Hepatocyte (in vitro differentiated cells): ENCODE results near the gene PPP2R2B. TPM values are rescaled to one million over a fixed set of nuclear protein-coding genes. Genes with fewer than 3 reads are reported as not detected.

ENCODE experiments used
- DNase-seq: peaks from one replicate; pipeline ENCODE4 v3.0.0-alpha.2; 2016; ENCODE audit warnings: low spot score
- H2AFZ ChIP-seq: fragments of 200-600 bp; sonication (generic); 2 replicates; pipeline ENCODE4 v1.6.0; 2016; ENCODE audit warnings: antibody characterized with exemption, mild to moderate bottlenecking
- H3K27ac ChIP-seq: fragments of 200-600 bp; sonication (generic); 2 replicates; pipeline ENCODE4 v1.5.1; 2016; ENCODE audit warnings: mild to moderate bottlenecking
- H3K27me3 ChIP-seq: fragments of 200-600 bp; sonication (generic); 2 replicates; pipeline ENCODE4 v1.6.1; 2016
- H3K36me3 ChIP-seq: fragments of 200-600 bp; sonication (generic); replicated peaks from 2 replicates; pipeline ENCODE4 v1.5.1; 2016; ENCODE audit warnings: low read depth; ENCODE audit not compliant: insufficient read depth
- H3K4me1 ChIP-seq: fragments of 200-600 bp; sonication (generic); 2 replicates; pipeline ENCODE4 v1.5.1; 2016; ENCODE audit warnings: mild to moderate bottlenecking, moderate library complexity; ENCODE audit not compliant: insufficient read depth
- H3K4me2 ChIP-seq: fragments of 200-600 bp; sonication (generic); 2 replicates; pipeline ENCODE4 v1.6.0; 2016
- H3K4me3 ChIP-seq: fragments of 200-600 bp; sonication (generic); 2 replicates; pipeline ENCODE4 v1.5.1; 2016; ENCODE audit warnings: mild to moderate bottlenecking
- H3K79me2 ChIP-seq: fragments of 200-600 bp; sonication (generic); 2 replicates; pipeline ENCODE4 v1.6.0; 2017; ENCODE audit warnings: mild to moderate bottlenecking
- H3K9me2 ChIP-seq: fragments of 200-600 bp; sonication (generic); replicated peaks from 2 replicates; pipeline ENCODE4 v1.6.0; 2017; ENCODE audit warnings: mild to moderate bottlenecking; ENCODE audit not compliant: insufficient read depth
- H3K9me3 ChIP-seq: fragments of 200-600 bp; sonication (generic); 2 replicates; pipeline ENCODE4 v1.5.1; 2016; ENCODE audit warnings: low read depth, mild to moderate bottlenecking
- H4K20me1 ChIP-seq: fragments of 200-600 bp; sonication (generic); 2 replicates; pipeline ENCODE4 v1.6.0; 2016; ENCODE audit warnings: mild to moderate bottlenecking; ENCODE audit not compliant: insufficient read depth, poor library complexity, severe bottlenecking
- EZH2 ChIP-seq: fragments of 200-600 bp; sonication (generic); IDR thresholded peaks from 2 replicates; pipeline ENCODE4 v1.6.1; 2016; ENCODE audit warnings: antibody characterized with exemption, mild to moderate bottlenecking, borderline replicate concordance
- EZH2phosphoT487 ChIP-seq: fragments of 200-600 bp; sonication (generic); IDR thresholded peaks from one replicate; pipeline ENCODE4 v1.6.1; 2018; ENCODE audit warnings: antibody characterized with exemption, mild to moderate bottlenecking, low read depth, moderate library complexity; ENCODE audit not compliant: unreplicated experiment, severe bottlenecking
- WGBS: methylation state at CpG from one replicate; pipeline ENCODE4 v1.1.6; 2016; ENCODE audit warnings: low lambda C conversion rate; ENCODE audit errors: missing lambda C conversion rate; 5-methylcytosine and 5-hydroxymethylcytosine counted together
- polyA plus RNA-seq: library from polyadenylated mRNA; unstranded; fragments of >200 nt; fragmentation: Nextera tagmentation; extraction: Ambion mirVana; gene quantifications from 2 replicates; pipeline ENCODE4 v1.2.1, GENCODE V29; 2016
- total RNA-seq: library from RNA; depleted of rRNA; stranded (reverse); fragments of >200 nt; gene quantifications from 2 replicates; pipeline ENCODE4 v1.2.3, GENCODE V29; 2014
- TF ChIP-seq, protein P1 (sequence below): fragments of 200-600 bp; sonication (generic); IDR thresholded peaks from 2 replicates; pipeline ENCODE4 v1.5.1; 2016; ENCODE audit warnings: antibody characterized with exemption, mild to moderate bottlenecking; ENCODE audit not compliant: poor library complexity

The PPP2R2B gene
- total and polyA plus RNA-seq, 2 experiments from 2014 or later = 2.3 to 3.2 TPM

DNA sequence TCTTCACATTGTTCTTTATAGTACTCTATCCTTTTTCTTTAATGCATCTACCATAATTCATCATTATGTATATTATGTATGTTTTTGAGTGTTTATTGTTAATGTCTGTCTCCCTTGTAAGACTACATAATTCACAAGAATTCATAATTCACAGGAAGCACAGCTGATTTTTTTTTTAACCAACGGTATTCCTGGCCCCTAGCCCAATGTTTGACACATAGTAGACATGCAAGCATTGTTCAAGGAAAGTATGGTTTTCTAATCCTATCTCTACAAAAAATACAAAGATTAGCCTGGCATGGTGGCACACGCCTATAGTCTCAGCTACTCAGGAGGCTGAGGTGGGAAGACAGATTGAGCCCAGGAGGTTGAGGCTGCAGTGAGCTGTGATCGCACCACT is 160.6 kb downstream of the PPP2R2B start:
- Histone ChIP-seq H3K36me3 (no peaks in the 10 kb centered on the region), H3K4me1 (peaks cover 12% of the 10 kb centered on the region), H3K9me2 (no peaks in the 10 kb centered on the region), H3K79me2 (no peaks in the 10 kb centered on the region), H3K27ac (no peak overlapping the region), H4K20me1 (no peaks in the 10 kb centered on the region), H2AFZ (no peak overlapping the region), H3K4me2 (no peak overlapping the region), H3K9me3 (no peaks in the 10 kb centered on the region), H3K4me3 (no peak overlapping the region), H3K27me3 (no peaks in the 10 kb centered on the region)
- 90% methylated on average over 3 of the region's 3 CpGs for WGBS
- DNase-seq = no peak
- TF ChIP-seq EZH2 = no peak
- no peak for TF ChIP-seq EZH2phosphoT487
- TF ChIP-seq, protein P1, sequence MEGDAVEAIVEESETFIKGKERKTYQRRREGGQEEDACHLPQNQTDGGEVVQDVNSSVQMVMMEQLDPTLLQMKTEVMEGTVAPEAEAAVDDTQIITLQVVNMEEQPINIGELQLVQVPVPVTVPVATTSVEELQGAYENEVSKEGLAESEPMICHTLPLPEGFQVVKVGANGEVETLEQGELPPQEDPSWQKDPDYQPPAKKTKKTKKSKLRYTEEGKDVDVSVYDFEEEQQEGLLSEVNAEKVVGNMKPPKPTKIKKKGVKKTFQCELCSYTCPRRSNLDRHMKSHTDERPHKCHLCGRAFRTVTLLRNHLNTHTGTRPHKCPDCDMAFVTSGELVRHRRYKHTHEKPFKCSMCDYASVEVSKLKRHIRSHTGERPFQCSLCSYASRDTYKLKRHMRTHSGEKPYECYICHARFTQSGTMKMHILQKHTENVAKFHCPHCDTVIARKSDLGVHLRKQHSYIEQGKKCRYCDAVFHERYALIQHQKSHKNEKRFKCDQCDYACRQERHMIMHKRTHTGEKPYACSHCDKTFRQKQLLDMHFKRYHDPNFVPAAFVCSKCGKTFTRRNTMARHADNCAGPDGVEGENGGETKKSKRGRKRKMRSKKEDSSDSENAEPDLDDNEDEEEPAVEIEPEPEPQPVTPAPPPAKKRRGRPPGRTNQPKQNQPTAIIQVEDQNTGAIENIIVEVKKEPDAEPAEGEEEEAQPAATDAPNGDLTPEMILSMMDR = no peak

DNA sequence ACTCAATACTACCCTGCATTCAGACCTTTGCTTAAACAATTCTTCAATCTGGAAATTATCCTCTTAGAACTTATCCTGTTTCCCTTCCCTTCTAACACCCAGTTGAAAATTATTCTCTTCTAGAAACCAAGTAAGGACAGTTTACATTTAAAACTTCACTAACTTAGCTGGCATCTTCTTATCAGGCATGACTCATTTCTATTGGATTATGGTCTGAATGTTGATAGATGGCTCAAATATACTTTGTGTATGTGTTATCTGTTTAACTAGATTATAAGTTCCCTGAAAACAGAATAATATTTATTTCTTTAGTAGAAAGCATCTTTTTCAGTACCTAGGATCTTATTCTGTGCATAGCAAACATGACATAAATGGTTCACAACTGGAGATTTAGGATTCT is 161.9 kb downstream of the PPP2R2B start:
- Histone ChIP-seq H3K4me3 (no peak overlapping the region), H3K79me2 (no peaks in the 10 kb centered on the region), H3K9me2 (no peaks in the 10 kb centered on the region), H3K36me3 (no peaks in the 10 kb centered on the region), H4K20me1 (no peaks in the 10 kb centered on the region), H3K27ac (no peak overlapping the region), H3K4me1 (peaks cover 12% of the 10 kb centered on the region), H3K4me2 (no peak overlapping the region), H3K27me3 (no peaks in the 10 kb centered on the region), H2AFZ (no peak overlapping the region), H3K9me3 (no peaks in the 10 kb centered on the region)
- no peak for DNase-seq
- TF ChIP-seq, protein P1 = no peak
- TF ChIP-seq EZH2phosphoT487 (no peak), EZH2 (no peak)

DNA sequence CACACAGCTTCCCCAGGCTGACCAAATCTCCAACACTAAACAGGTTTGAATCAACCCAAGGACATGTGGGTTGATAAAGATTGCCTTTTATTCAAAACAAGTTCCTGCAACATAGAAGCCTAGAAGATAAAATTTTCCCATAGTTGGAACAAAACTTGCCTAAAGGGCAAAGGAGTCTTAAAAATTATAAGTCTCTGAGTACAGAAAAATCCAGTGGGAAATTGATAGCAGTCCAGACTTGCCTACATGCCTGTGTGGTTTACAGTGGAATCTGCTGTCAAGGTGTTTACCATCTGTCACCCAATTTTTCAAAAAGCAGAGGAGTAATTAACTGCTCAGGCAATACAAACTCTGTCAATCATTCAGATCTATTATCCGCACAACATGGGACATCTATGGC is 168.2 kb downstream of the PPP2R2B start:
- no peak for DNase-seq
- Histone ChIP-seq H4K20me1 (no peaks in the 10 kb centered on the region), H3K79me2 (no peaks in the 10 kb centered on the region), H2AFZ (no peak overlapping the region), H3K27ac (no peak overlapping the region), H3K4me3 (no peak overlapping the region), H3K9me2 (no peaks in the 10 kb centered on the region), H3K27me3 (no peaks in the 10 kb centered on the region), H3K4me1 (no peaks in the 10 kb centered on the region), H3K36me3 (no peaks in the 10 kb centered on the region), H3K9me3 (no peaks in the 10 kb centered on the region), H3K4me2 (no peak overlapping the region)
- WGBS = 95% methylated on average over 1 of the region's 1 CpG
- TF ChIP-seq, protein P1 = no peak
- TF ChIP-seq EZH2phosphoT487 = no peak
- no peak for TF ChIP-seq EZH2

DNA sequence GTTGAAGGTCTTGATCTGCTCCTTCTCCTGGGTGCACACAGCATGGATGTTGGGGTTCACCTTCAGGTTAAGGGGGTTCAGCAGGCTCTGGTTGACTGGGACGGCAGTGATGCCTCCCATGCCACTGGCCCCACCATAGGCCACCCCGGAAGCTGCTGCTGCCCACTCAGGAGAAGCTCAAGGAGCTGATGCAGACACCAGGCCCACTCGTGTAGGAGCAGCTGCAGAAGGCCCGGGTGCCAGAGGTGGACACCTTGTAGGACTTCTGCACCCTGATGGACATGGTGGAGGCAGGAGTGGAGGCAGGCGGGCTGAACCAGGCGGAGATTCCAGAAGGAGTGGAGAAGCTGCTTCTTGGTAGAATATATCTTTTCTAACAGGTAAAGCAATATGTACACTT is 171.2 kb downstream of the PPP2R2B start:
- no peak overlapping the region for H2AFZ ChIP-seq
- no peaks in the 10 kb centered on the region for H3K9me2 ChIP-seq
- no peaks in the 10 kb centered on the region for H3K4me1 ChIP-seq
- WGBS = 98% methylated on average over 6 of the region's 6 CpGs
- H3K36me3 ChIP-seq = no peaks in the 10 kb centered on the region
- no peak overlapping the region for H3K4me2 ChIP-seq
- no peaks in the 10 kb centered on the region for H3K79me2 ChIP-seq
- no peak for TF ChIP-seq EZH2
- TF ChIP-seq EZH2phosphoT487 = no peak
- TF ChIP-seq, protein P1 = no peak
- H3K4me3 ChIP-seq = no peak overlapping the region
- H4K20me1 ChIP-seq = no peaks in the 10 kb centered on the region
- no peak overlapping the region for H3K27ac ChIP-seq
- no peaks in the 10 kb centered on the region for H3K9me3 ChIP-seq
- no peaks in the 10 kb centered on the region for H3K27me3 ChIP-seq
- no peak for DNase-seq
